ENCODE results near the gene ACSS3. TPM values are rescaled to one million over a fixed set of nuclear protein-coding genes. Genes with fewer than 3 reads are reported as not detected.

ACSS3 gene
- total RNA-seq, 1 donor from 2014 or later, result 18.7 TPM

DNA sequence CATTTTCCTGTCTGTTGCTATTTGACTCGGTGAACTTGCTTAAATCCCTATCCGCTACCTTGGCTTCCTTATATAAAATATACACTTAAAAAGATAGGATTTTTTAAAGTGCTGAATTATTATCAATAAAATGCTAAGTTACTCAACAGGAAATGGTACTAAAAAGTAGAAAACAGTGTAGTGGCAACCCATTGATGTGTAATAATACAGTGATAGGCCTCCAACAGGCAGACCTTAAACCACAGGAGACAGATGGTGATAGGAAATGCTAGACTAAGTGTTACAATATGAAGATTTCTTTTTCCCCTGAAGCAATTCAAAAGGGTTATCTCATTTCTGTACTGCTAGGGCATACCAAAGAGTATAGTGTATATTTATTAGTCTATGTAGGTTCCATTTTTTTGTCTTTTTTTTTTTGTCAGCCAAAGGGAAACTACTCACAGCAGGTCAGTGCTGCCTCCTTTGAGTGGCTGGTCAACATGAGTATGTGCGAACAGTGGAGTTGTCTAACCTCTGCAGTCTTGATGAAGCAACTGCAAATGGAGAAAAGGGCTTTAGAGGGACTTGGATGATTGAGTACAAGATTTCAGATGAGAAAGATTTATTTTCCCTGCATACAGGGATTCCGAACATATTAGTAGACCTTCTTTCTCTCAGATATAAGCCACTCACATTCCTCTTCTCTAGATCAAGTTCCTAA lies 183.8 kb downstream of the ACSS3 start:
- Mint-ChIP-seq H3K4me1 (ENCODE audit: unreplicated experiment) (peaks cover 5% of the 10 kb centered on the region), H3K27me3 (ENCODE audit: unreplicated experiment) (no peaks in the 10 kb centered on the region), H3K36me3 (ENCODE audit: low read depth, unreplicated experiment) (no peaks in the 10 kb centered on the region), H3K9me3 (ENCODE audit: unreplicated experiment) (no peaks in the 10 kb centered on the region), H3K4me3 (ENCODE audit: unreplicated experiment) (no peak overlapping the region), H3K27ac (ENCODE audit: unreplicated experiment) (no peak overlapping the region)
- DNase-seq (ENCODE audit: low spot score), result no peak
- TF ChIP-seq, protein P1, sequence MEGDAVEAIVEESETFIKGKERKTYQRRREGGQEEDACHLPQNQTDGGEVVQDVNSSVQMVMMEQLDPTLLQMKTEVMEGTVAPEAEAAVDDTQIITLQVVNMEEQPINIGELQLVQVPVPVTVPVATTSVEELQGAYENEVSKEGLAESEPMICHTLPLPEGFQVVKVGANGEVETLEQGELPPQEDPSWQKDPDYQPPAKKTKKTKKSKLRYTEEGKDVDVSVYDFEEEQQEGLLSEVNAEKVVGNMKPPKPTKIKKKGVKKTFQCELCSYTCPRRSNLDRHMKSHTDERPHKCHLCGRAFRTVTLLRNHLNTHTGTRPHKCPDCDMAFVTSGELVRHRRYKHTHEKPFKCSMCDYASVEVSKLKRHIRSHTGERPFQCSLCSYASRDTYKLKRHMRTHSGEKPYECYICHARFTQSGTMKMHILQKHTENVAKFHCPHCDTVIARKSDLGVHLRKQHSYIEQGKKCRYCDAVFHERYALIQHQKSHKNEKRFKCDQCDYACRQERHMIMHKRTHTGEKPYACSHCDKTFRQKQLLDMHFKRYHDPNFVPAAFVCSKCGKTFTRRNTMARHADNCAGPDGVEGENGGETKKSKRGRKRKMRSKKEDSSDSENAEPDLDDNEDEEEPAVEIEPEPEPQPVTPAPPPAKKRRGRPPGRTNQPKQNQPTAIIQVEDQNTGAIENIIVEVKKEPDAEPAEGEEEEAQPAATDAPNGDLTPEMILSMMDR (IDR thresholded peaks at IDR 0.05; ENCODE audit: unreplicated experiment), result no peak

DNA sequence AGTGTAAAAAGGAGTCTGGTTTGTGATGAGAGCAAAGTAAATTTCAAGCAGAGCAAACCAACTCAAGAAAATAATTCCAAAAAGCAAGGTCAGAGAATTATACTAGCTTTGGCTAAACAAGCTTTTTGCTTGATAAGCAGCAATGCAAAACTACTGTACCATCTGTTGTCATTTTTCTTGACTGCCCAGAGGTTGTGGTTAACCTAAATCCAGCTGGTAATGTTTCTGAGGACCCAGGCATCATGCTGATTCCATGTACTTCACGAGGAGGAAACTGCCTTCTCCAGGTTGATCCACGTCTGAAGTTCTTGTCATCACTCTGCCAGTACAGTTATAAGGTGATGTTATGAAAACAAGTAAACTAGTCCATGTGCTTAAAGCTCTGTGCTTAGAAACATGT lies 185.2 kb downstream of the ACSS3 start:
- Mint-ChIP-seq H3K36me3 (ENCODE audit: low read depth, unreplicated experiment) (no peaks in the 10 kb centered on the region), H3K27ac (ENCODE audit: unreplicated experiment) (no peak overlapping the region), H3K4me3 (ENCODE audit: unreplicated experiment) (no peak overlapping the region), H3K4me1 (ENCODE audit: unreplicated experiment) (no peaks in the 10 kb centered on the region), H3K9me3 (ENCODE audit: unreplicated experiment) (no peaks in the 10 kb centered on the region), H3K27me3 (ENCODE audit: unreplicated experiment) (no peaks in the 10 kb centered on the region)
- DNase-seq (ENCODE audit: low spot score), result no peak
- TF ChIP-seq, protein P1 (IDR thresholded peaks at IDR 0.05; ENCODE audit: unreplicated experiment), result no peak

DNA sequence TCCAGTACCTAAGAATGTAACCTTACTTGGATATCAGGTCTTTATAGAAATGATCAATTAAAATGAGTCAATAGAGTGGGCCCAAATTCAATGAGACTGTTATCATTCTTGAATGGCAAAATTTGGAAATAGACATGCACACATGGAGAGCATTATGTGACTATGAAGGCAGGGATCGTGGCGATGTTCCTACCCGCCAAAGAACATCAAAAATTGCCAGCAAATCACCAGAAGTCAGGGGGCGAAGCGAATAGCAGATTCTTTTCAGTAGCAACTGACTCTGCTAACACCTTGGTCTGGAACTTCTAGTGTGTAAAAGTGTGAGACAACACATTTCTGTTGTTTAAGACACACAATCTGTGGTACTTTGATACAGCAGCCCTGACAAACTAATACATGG lies 192.5 kb downstream of the ACSS3 start:
- Mint-ChIP-seq H3K4me1 (ENCODE audit: unreplicated experiment) (no peaks in the 10 kb centered on the region), H3K4me3 (ENCODE audit: unreplicated experiment) (no peak overlapping the region), H3K9me3 (ENCODE audit: unreplicated experiment) (no peaks in the 10 kb centered on the region), H3K27ac (ENCODE audit: unreplicated experiment) (no peak overlapping the region), H3K36me3 (ENCODE audit: low read depth, unreplicated experiment) (no peaks in the 10 kb centered on the region), H3K27me3 (ENCODE audit: unreplicated experiment) (no peaks in the 10 kb centered on the region)
- no peak for DNase-seq (ENCODE audit: low spot score)
- TF ChIP-seq, protein P1 (IDR thresholded peaks at IDR 0.05; ENCODE audit: unreplicated experiment), result no peak

DNA sequence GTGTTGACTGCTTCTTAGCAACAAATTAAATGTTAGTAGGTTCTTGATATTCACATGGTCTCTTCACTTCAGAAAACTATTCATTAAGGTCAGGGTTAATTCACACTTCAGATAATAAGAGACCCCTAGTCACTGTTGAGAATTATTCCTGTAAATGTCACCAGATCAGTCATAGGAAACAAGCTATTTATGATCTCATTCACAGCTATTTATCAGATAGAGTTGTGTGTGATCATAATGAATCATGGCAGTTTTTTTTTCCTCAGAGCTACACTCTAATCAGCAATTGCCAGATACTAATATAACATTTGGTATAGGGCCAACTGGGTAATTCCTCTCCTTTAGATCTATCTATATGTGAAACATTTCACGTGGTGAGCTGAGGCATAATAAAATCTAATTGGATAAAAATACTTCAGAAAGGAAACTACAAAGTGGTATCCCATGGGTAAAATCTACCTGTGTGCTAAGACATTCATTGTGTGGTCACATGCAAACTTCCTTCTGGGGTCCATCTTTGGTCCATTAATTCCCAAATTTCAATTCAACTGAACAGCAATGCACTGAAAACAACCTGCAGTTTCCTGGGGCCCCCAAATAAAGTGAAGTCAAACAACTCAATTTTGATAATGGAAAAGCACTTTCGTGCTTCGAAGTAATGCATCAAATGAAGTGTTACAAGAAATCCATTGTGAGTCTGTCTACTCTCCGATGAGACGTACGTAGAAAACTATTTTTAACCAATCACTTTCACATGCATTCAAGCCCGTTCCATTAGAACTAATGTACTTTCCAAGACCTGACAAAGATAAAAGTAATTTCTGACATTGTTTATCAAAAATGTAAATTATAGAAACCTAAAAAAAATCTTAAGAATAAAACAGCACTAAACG lies 197.0 kb downstream of the ACSS3 start:
- no peak for DNase-seq (ENCODE audit: low spot score)
- Mint-ChIP-seq H3K4me3 (ENCODE audit: unreplicated experiment) (no peak overlapping the region), H3K4me1 (ENCODE audit: unreplicated experiment) (no peaks in the 10 kb centered on the region), H3K36me3 (ENCODE audit: low read depth, unreplicated experiment) (no peaks in the 10 kb centered on the region), H3K27me3 (ENCODE audit: unreplicated experiment) (no peaks in the 10 kb centered on the region), H3K9me3 (ENCODE audit: unreplicated experiment) (no peaks in the 10 kb centered on the region), H3K27ac (ENCODE audit: unreplicated experiment) (no peak overlapping the region)
- TF ChIP-seq, protein P1 (IDR thresholded peaks at IDR 0.05; ENCODE audit: unreplicated experiment), result no peak

DNA sequence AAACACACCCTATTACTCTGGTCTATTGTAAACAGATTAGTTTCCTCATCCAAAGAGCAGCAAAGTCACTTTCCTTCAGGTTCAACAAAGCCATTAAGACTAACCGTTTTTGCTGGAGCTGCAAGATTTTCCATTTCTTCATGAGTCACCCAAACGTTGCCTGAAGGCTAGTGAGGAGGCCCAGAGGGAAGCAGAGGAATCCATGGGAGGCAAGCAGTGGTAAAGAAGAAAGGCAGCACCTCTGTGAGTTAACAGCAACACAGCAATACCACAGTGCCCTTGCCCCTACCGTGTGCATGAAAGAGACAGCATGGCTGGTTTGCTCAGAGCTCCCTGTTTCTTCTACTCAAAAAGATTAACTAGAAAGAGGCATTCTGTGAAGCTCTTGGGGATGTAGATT lies 206.3 kb downstream of the ACSS3 start:
- Mint-ChIP-seq H3K27ac (ENCODE audit: unreplicated experiment) (no peak overlapping the region), H3K36me3 (ENCODE audit: low read depth, unreplicated experiment) (no peaks in the 10 kb centered on the region), H3K4me1 (ENCODE audit: unreplicated experiment) (no peaks in the 10 kb centered on the region), H3K9me3 (ENCODE audit: unreplicated experiment) (no peaks in the 10 kb centered on the region), H3K4me3 (ENCODE audit: unreplicated experiment) (no peak overlapping the region), H3K27me3 (ENCODE audit: unreplicated experiment) (no peaks in the 10 kb centered on the region)
- no peak for DNase-seq (ENCODE audit: low spot score)
- TF ChIP-seq, protein P1 (IDR thresholded peaks at IDR 0.05; ENCODE audit: unreplicated experiment), result no peak
